Activated T-cell treated with anti-CD3 and anti-CD28 coated beads, Interleukin-2, amount 50 U/mL, for 1 hour (primary cell): ENCODE data around the gene JAM2.
"Not testable (repeated sequence)": the region's sequence is repeated elsewhere in the genome, so short reads cannot be mapped to it uniquely, and the experiment has no call there.

ENCODE experiments used
- DNase-seq: peaks from one replicate; pipeline ENCODE4 v3.0.0-alpha.2; 2020

JAM2 gene

GRCh38 chr21:25647647-25648046 is 8.6 kb downstream of the JAM2 start:
- no peak for DNase-seq

GRCh38 chr21:25649146-25649545 is 10.1 kb downstream of the JAM2 start:
- no peak for DNase-seq

- no peak for DNase-seq
Observed at GRCh38 chr21:25656412-25656811, 17.4 kb downstream of the JAM2 start.

- DNase-seq, result no peak
Observed at GRCh38 chr21:25657140-25657539, 18.1 kb downstream of the JAM2 start.

- DNase-seq, result no peak
Observed at GRCh38 chr21:25658427-25659035, 19.5 kb downstream of the JAM2 start.

GRCh38 chr21:25660233-25660632 is 21.2 kb downstream of the JAM2 start:
- no peak for DNase-seq

GRCh38 chr21:25664491-25664931 is 25.5 kb downstream of the JAM2 start:
- DNase-seq, result no peak

- DNase-seq, result no peak
Observed at GRCh38 chr21:25670726-25671125, 31.7 kb downstream of the JAM2 start.

- DNase-seq, result no peak
Observed at GRCh38 chr21:25676451-25676850, 37.4 kb downstream of the JAM2 start.

GRCh38 chr21:25682382-25682781 is 43.3 kb downstream of the JAM2 start:
- no peak for DNase-seq

GRCh38 chr21:25687787-25688186 is 48.7 kb downstream of the JAM2 start:
- DNase-seq, result no peak

GRCh38 chr21:25688275-25689155 is 49.5 kb downstream of the JAM2 start:
- DNase-seq, result no peak

- DNase-seq, result no peak
Observed at GRCh38 chr21:25689226-25689625, 50.2 kb downstream of the JAM2 start.

GRCh38 chr21:25691976-25692375 is 52.9 kb downstream of the JAM2 start:
- DNase-seq, result no peak

- not testable (repeated sequence) for DNase-seq
Observed at GRCh38 chr21:25695461-25695860, 56.4 kb downstream of the JAM2 start.

GRCh38 chr21:25700741-25701140 is 61.7 kb downstream of the JAM2 start:
- DNase-seq, result no peak

- no peak for DNase-seq
Observed at GRCh38 chr21:25701529-25701928, 62.5 kb downstream of the JAM2 start.

GRCh38 chr21:25708467-25709065 is 69.5 kb downstream of the JAM2 start:
- DNase-seq, result peak; percentile 34

GRCh38 chr21:25709684-25710265 is 70.7 kb downstream of the JAM2 start:
- DNase-seq, result no peak

GRCh38 chr21:25710550-25710949 is 71.5 kb downstream of the JAM2 start:
- DNase-seq, result no peak

GRCh38 chr21:25714066-25714465 is 75.0 kb downstream of the JAM2 start:
- DNase-seq, result not testable (repeated sequence)

GRCh38 chr21:25717491-25718147 is 78.6 kb downstream of the JAM2 start:
- DNase-seq, result no peak

GRCh38 chr21:25721987-25722386 is 82.9 kb downstream of the JAM2 start:
- DNase-seq, result no peak
